SIG-M5 (cell line): ENCODE results near the gene TRIM3.

Source experiments
- DNase-seq: peaks from one replicate; lab custom pipeline; 2025; lab: John Stamatoyannopoulos, UW

TRIM3 gene

DNA sequence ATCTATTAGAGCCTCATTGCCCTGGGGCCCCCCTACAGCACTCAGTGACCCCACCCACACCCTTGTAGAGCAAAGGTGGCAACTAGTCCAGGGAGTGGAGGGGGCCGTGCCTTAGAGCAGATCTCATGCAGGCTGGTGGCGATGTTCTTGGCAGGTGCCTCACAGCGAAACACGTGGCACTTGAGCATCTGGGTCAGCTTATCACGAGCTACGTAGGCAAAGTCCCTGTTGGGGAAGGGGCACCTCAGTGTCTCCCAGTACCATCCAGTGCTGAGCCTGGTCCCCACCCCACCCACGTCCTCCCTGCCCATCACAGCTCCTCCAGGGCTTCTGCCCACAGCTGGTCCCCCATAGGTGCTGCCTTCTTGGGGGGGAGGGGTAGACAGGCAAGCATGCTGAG lies 72.3 kb downstream of the TRIM3 start:
- DNase-seq: no peak

DNA sequence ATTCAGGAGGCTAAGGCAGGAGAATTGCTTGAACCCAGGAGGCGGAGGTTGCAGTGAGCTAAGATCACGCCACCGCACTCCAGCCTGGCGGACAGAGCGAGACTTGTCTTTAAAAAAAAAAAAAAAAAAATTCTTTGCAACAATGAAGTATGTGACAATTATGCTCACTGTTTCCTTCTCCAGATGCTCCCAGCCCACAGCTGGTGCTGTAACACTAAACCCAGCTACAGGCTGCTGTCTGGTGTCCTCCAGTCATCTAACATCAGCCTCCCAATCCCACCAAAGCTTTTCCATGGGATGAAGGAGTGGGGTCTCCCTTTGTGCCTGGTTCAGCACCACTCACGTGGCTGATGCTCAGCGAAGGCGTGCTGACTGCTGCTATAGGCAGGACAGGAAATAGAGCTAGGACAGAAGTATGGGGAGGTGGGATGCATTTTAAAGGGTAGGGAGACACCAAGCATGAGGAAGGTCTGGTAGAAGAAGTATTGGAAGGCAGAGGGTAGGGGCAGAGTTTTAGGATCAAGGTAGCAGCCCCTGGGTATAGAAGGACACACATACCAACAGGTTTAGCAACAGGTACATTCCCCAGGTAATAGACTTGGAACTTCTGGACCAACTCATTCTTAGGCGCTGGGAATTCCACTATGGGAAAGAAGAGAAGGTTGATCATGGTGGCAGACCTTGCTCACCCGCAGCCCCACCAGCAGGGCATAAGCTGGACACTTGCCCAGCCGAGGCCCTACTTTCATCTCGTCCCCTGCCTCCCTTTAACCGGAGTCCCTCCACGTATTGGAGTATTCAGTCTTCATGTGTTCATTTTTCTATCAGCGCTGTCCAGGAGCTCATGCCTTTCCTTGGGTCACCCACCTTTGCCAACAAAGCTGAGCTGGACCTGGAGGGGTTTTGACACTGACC lies 73.1 kb downstream of the TRIM3 start:
- DNase-seq: no peak
